ENCODE results near the gene SELENOO. TPM values are rescaled to one million over a fixed set of nuclear protein-coding genes. Genes with fewer than 3 reads are reported as not detected.
A peak's percentile ranks its signal among the peaks of the same experiment; 100 is the strongest.

The SELENOO gene
- total RNA-seq, 4 donors from 2014 or later, result 48.7 to 101 (median 74.0) TPM

GRCh38 chr22:50249341-50250248 lies 48.8 kb downstream of the SELENOO start:
- Histone ChIP-seq H3K27ac (no peak overlapping the region), H3K9me3 (no peaks in the 10 kb centered on the region), H3K36me3 (peaks cover 0 to 13% (median 0%) of the 10 kb centered on the region in 3 donors), H3K4me1 (peaks cover 9 to 58% (median 35%) of the 10 kb centered on the region in 4 donors), H3K4me3 (peak overlapping the region in 2 of 4 donors; percentile 74 to 87), H3K27me3 (no peaks in the 10 kb centered on the region)
- no peak for TF ChIP-seq POLR2A (IDR thresholded peaks at IDR 0.05)
- TF ChIP-seq CTCF (IDR thresholded peaks at IDR 0.05), result no peak
- DNase-seq, result no peak

GRCh38 chr22:50250249-50250554 lies 49.4 kb downstream of the SELENOO start:
- Histone ChIP-seq H3K4me3 (peak overlapping the region; percentile 58 to 87 (median 71)), H3K9me3 (no peaks in the 10 kb centered on the region), H3K27me3 (no peaks in the 10 kb centered on the region), H3K27ac (peak overlapping the region in 2 of 4 donors; percentile 70 to 82), H3K36me3 (peaks cover 0 to 13% (median 0%) of the 10 kb centered on the region in 3 donors), H3K4me1 (peaks cover 9 to 58% (median 35%) of the 10 kb centered on the region in 4 donors)
- TF ChIP-seq POLR2A (IDR thresholded peaks at IDR 0.05), result no peak
- no peak for TF ChIP-seq CTCF (IDR thresholded peaks at IDR 0.05)
- DNase-seq, result no peak

- Histone ChIP-seq H3K36me3 (peaks cover 0 to 13% (median 0%) of the 10 kb centered on the region in 3 donors), H3K27ac (peak within 1 kb of the TSS; percentile 56 to 82 (median 70)), H3K4me3 (peak within 1 kb of the TSS; percentile 58 to 87 (median 71)), H3K4me1 (peaks cover 9 to 52% (median 30%) of the 10 kb centered on the region in 4 donors), H3K27me3 (no peaks in the 10 kb centered on the region), H3K9me3 (no peaks in the 10 kb centered on the region)
- TF ChIP-seq CTCF (IDR thresholded peaks at IDR 0.05) (no peak), POLR2A (IDR thresholded peaks at IDR 0.05) (peak; percentile 23 to 51)
- peak; percentile 80 to 93 (median 92) for DNase-seq
These were observed 50.0 kb downstream of the SELENOO start, which contains the start of gene HDAC10 for GRCh38 chr22:50250555-50251476. HDAC10 (minus strand) TSS chr22:50251265; CDS start chr22:50251032, 233 bp downstream.

GRCh38 chr22:50251477-50252081 lies 50.8 kb downstream of the SELENOO start:
- Histone ChIP-seq H3K4me1 (peaks cover 9 to 46% (median 27%) of the 10 kb centered on the region in 4 donors), H3K27ac (peak overlapping the region; percentile 56 to 82 (median 70)), H3K9me3 (no peaks in the 10 kb centered on the region), H3K27me3 (no peaks in the 10 kb centered on the region), H3K36me3 (peaks cover 0 to 6% (median 0%) of the 10 kb centered on the region in 3 donors), H3K4me3 (peak overlapping the region; percentile 58 to 87 (median 71))
- TF ChIP-seq CTCF (IDR thresholded peaks at IDR 0.05), result no peak
- no peak for TF ChIP-seq POLR2A (IDR thresholded peaks at IDR 0.05)
- DNase-seq, result no peak

Measured in Peyer's patch (tissue), 4 donors.